Mesothelial cell of epicardium (in vitro differentiated cells): ENCODE results near the gene PMFBP1. TPM values are rescaled to one million over a fixed set of nuclear protein-coding genes. Genes with fewer than 3 reads are reported as not detected.

Source experiments
- DNase-seq, 2 experiments: peaks; one replicate each; pipeline ENCODE4 v3.0.0; 2021; ENCODE audit warnings: low spot score in 2 of 2; ENCODE audit not compliant: unreplicated experiment in 2 of 2
- H3K27ac Mint-ChIP-seq: 2 replicates; pipeline ENCODE4 v1.8.0; 2021; ENCODE audit warnings: mixed read lengths
- H3K27me3 Mint-ChIP-seq: 2 replicates; pipeline ENCODE4 v1.8.0; 2021; ENCODE audit warnings: low read depth, mixed read lengths
- H3K36me3 Mint-ChIP-seq: 2 replicates; pipeline ENCODE4 v1.8.0; 2021; ENCODE audit warnings: mixed read lengths
- H3K4me1 Mint-ChIP-seq: 2 replicates; pipeline ENCODE4 v1.8.0; 2021; ENCODE audit warnings: mixed read lengths
- H3K4me3 Mint-ChIP-seq: 2 replicates; pipeline ENCODE4 v1.8.0; 2021; ENCODE audit warnings: mild to moderate bottlenecking, moderate library complexity, mixed read lengths
- H3K9me3 Mint-ChIP-seq: 2 replicates; pipeline ENCODE4 v1.8.0; 2021; ENCODE audit warnings: mixed read lengths
- total RNA-seq: library from RNA; stranded (reverse); gene quantifications from 3 replicates; pipeline ENCODE4 v1.2.1, GENCODE V29; 2021
- TF ChIP-seq, protein P1 (sequence below): fragments of 200-600 bp; sonication (generic); IDR thresholded peaks from one replicate; pipeline ENCODE4 v1.5.0; 2021; ENCODE audit warnings: antibody characterized with exemption; ENCODE audit not compliant: unreplicated experiment

Gene PMFBP1
- total RNA-seq, 1 donor from 2014 or later = 4.9 TPM

DNA sequence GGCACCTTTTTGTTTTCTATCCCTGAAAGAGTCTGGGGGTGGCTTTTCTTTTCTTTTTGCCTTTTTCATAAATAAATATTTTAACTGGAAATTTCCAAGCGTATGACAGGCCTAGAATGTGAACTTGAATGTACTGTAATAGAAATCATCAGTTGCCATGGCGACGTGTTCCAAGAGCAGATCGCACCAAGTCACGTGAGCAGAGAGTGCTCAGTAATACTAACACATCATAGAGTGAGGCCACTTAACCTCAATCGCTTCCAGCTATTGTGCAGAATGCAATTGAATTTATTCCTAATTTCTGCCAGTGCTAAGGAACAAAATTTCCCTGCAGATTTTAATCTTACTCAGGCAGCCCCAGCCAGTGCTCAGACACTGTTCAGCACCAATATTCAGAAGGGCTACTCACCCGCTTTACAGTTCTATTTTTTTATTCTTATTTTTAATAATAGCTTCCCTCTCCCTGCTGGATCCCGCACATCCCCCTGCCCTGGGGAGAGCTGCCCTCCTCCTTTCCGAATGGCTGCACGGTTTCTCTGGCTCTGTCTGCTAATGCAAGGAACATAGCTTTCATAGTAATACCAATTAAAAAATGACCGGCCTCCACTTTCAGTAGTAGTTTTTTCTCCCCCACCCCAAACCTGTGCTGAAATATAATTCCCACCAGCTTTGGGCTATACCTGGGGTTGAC is 26.2 kb upstream of the PMFBP1 start:
- no peak overlapping the region for H3K4me3 Mint-ChIP-seq
- H3K36me3 Mint-ChIP-seq = no peaks in the 10 kb centered on the region
- H3K9me3 Mint-ChIP-seq = no peaks in the 10 kb centered on the region
- H3K27me3 Mint-ChIP-seq = no peaks in the 10 kb centered on the region
- H3K27ac Mint-ChIP-seq = peak overlapping the region; percentile 90
- TF ChIP-seq, protein P1, sequence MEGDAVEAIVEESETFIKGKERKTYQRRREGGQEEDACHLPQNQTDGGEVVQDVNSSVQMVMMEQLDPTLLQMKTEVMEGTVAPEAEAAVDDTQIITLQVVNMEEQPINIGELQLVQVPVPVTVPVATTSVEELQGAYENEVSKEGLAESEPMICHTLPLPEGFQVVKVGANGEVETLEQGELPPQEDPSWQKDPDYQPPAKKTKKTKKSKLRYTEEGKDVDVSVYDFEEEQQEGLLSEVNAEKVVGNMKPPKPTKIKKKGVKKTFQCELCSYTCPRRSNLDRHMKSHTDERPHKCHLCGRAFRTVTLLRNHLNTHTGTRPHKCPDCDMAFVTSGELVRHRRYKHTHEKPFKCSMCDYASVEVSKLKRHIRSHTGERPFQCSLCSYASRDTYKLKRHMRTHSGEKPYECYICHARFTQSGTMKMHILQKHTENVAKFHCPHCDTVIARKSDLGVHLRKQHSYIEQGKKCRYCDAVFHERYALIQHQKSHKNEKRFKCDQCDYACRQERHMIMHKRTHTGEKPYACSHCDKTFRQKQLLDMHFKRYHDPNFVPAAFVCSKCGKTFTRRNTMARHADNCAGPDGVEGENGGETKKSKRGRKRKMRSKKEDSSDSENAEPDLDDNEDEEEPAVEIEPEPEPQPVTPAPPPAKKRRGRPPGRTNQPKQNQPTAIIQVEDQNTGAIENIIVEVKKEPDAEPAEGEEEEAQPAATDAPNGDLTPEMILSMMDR = no peak
- H3K4me1 Mint-ChIP-seq = peaks cover 43% of the 10 kb centered on the region
- peak in 1 of 2 experiments; percentile 38 for DNase-seq

DNA sequence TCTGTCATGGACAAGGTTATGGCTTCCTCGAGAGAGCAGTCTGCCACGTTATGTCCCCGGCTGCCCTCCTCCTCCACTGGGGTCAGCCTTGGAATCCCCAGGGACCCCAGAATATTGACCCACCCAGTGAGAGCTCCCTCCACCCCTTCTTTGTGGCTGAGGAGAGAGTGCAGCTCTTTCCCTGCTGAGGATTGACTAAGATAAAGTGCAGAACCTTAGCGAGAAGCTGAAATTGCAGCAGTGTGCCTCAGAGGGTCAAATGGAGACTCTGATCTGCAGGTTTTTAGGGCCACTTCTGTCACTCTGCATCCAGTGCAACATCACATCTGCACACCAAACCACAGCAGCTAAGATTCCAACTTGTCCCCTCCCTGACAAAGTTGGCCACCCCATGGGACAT is 25.6 kb upstream of the PMFBP1 start:
- H3K27ac Mint-ChIP-seq = peak overlapping the region; percentile 83
- H3K9me3 Mint-ChIP-seq = no peaks in the 10 kb centered on the region
- H3K4me1 Mint-ChIP-seq = peaks cover 41% of the 10 kb centered on the region
- no peaks in the 10 kb centered on the region for H3K27me3 Mint-ChIP-seq
- no peak overlapping the region for H3K4me3 Mint-ChIP-seq
- DNase-seq = no peak
- no peaks in the 10 kb centered on the region for H3K36me3 Mint-ChIP-seq
- TF ChIP-seq, protein P1 = no peak

DNA sequence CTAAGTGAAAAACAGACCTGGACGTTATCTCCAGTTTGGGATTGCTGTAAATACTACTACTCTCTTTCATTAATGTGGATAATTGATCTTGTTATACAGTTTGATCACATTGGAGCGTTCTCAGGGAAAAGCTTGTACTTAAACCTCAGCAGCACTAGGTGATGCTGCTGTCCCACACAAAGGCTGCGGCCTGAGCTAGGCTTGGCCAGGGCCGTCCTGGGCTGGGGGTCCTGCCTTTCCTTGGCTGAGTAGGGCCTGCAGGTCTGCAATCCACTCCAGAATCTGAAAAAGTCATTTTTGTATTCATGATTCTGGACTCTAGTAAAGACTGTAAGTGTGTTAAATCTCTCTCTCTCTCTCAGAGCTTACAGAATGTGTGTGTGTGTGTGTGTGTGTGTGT is 23.7 kb upstream of the PMFBP1 start:
- no peak overlapping the region for H3K27ac Mint-ChIP-seq
- no peaks in the 10 kb centered on the region for H3K27me3 Mint-ChIP-seq
- no peaks in the 10 kb centered on the region for H3K9me3 Mint-ChIP-seq
- no peak overlapping the region for H3K4me3 Mint-ChIP-seq
- no peak for DNase-seq
- TF ChIP-seq, protein P1 = no peak
- no peaks in the 10 kb centered on the region for H3K36me3 Mint-ChIP-seq
- H3K4me1 Mint-ChIP-seq = peaks cover 39% of the 10 kb centered on the region

DNA sequence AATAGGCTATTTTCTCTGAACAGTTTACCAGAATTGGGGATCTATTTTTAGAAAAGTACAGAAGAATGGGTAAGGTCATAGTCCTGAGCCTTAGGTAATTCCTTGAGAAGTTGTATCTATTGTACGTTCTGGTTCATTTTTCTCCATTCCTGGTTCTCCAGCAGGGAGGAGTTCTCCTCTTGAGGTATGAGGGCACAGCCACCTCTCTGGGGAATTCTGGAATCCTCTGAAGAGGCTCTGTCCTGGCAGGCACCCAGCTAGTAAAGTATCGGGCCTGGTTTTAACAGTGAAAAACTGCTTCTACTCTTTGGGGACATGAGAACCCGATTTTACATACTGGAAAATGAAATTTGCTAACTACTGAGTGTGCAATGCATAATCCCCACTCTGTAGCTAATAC is 19.6 kb upstream of the PMFBP1 start:
- Mint-ChIP-seq H3K27me3 (no peaks in the 10 kb centered on the region), H3K4me1 (peaks cover 9% of the 10 kb centered on the region), H3K36me3 (peaks cover 4% of the 10 kb centered on the region), H3K4me3 (no peak overlapping the region), H3K9me3 (peaks cover 4% of the 10 kb centered on the region), H3K27ac (no peak overlapping the region)
- TF ChIP-seq, protein P1 = no peak
- no peak for DNase-seq

DNA sequence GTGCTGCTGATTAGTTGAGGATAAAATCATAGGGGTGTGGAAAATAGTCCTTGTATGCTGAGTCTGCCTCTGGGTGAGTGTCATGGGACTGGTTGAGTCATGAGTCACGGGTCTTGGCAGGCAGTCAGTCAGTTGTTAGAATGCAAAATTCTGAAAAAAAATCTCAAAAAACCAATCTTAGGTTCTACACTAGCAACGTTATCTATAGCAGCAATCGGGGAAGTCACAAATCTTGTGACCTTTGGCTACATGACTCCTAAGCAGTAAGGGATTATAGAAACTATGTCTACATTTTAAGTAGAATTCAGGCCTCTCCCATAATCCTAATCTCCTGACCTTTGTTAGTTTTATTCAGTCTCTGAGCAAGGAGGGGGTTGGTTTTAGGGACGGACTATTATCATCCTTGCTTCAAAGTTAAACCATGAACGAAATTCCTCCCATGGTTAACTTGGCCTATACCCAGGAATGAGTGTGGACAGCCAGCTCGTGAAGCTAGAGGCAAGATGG is 18.0 kb upstream of the PMFBP1 start:
- Mint-ChIP-seq H3K4me1 (peaks cover 4% of the 10 kb centered on the region), H3K9me3 (peaks cover 4% of the 10 kb centered on the region), H3K27ac (no peak overlapping the region), H3K27me3 (no peaks in the 10 kb centered on the region), H3K36me3 (peaks cover 4% of the 10 kb centered on the region), H3K4me3 (no peak overlapping the region)
- DNase-seq = no peak
- TF ChIP-seq, protein P1 = no peak
